ENCODE data around the gene KCTD6. TPM values are rescaled to one million over a fixed set of nuclear protein-coding genes. Genes with fewer than 3 reads are reported as not detected.

Gene KCTD6
- polyA plus RNA-seq, 1 donor, result 25.3 TPM

DNA sequence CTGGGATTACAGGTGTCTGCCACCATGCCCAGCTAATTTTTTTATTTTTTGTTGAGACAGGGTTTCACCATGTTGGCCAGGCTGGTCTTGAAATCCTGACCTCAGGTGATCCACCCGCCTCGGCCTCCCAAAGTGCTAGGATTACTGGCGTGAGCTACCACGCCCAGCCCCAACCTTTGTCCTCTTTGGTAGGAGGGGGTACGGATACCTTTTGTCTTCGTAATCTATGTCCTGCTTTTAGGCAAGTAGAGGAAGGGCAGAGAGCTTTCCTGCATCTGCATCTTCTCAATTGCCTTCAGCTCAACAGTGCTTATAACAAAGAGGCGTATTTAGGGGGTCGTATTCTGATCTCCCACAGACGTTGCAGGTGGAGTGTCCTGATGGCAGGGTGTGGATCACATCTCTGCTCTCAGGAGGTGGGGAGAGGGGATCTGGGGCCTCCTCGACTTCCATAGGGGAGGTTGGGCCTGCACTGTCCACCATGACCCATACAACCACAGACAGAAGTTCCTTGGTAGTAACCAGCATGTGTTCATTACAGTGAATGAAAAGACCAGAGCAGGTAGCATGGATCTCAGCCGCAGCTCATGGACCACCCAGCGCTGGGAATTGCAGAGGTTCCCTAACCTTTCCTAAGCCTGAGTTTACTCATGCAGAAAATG, 21.4 kb upstream of the KCTD6 start:
- Histone ChIP-seq H3K9me3 (ENCODE audit: control insufficient read depth, low read depth, low read length) (no peaks in the 10 kb centered on the region), H3K36me3 (ENCODE audit: control insufficient read depth, insufficient read depth, low read length) (no peaks in the 10 kb centered on the region), H3K4me1 (ENCODE audit: control insufficient read depth, insufficient read depth, low read length) (peaks cover 25% of the 10 kb centered on the region), H3K27me3 (ENCODE audit: control insufficient read depth, insufficient read depth, low read length) (no peaks in the 10 kb centered on the region), H3K4me3 (ENCODE audit: low read length) (no peak overlapping the region), H3K27ac (ENCODE audit: low read length) (peak overlapping the region; percentile 76)
- WGBS (ENCODE audit: insufficient coverage, low lambda C conversion rate), result no CpG with 5 or more reads among the region's 12 CpGs
- DNase-seq, result no peak

DNA sequence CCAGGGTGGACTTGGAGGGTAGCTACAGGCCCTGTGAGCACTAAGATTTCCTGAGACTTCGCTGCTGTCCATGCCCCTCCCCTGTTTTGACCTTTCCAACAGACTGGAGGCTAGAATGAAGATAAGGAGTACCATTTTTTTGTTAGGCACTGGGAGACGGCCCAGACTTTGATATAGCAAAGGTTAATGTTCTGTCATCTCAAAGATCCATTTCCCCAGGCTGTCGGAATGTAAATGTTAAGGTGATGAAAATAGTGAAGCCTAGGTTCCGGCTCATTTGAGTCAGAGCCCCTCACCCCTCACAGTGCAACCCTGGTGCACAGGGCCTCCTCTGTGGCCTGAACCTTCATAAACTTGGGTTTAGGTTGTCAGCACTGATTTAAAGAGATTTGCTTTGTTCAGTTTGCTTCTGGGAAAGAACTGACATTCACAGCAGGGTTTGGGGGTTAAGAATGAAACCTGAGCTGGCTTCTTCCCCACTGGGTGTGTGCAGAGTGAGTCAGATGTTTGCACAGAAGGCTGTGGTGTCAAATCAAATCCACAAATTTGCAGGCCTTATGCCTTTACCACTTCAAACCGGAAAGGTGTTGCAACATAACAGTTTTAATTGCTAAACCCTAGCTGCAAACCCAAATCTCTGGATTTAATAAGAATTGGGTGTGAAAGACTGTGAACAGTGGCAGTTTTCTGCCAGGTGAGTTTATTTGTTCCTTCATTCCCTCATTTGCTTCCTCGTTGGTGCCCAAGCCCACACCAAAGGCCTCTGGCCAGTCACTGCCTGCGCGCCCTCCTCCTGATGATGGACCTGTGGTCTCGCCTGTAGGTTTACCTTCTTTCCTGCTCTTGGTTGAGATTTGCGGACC, 20.6 kb upstream of the KCTD6 start:
- no CpG with 5 or more reads among the region's 10 CpGs for WGBS (ENCODE audit: insufficient coverage, low lambda C conversion rate)
- H3K27ac ChIP-seq (ENCODE audit: low read length), result peak overlapping the region; percentile 76
- no peaks in the 10 kb centered on the region for H3K9me3 ChIP-seq (ENCODE audit: control insufficient read depth, low read depth, low read length)
- no peaks in the 10 kb centered on the region for H3K27me3 ChIP-seq (ENCODE audit: control insufficient read depth, insufficient read depth, low read length)
- H3K36me3 ChIP-seq (ENCODE audit: control insufficient read depth, insufficient read depth, low read length), result no peaks in the 10 kb centered on the region
- no peak overlapping the region for H3K4me3 ChIP-seq (ENCODE audit: low read length)
- DNase-seq, result peak; percentile 70 to 84
- peaks cover 25% of the 10 kb centered on the region for H3K4me1 ChIP-seq (ENCODE audit: control insufficient read depth, insufficient read depth, low read length)

DNA sequence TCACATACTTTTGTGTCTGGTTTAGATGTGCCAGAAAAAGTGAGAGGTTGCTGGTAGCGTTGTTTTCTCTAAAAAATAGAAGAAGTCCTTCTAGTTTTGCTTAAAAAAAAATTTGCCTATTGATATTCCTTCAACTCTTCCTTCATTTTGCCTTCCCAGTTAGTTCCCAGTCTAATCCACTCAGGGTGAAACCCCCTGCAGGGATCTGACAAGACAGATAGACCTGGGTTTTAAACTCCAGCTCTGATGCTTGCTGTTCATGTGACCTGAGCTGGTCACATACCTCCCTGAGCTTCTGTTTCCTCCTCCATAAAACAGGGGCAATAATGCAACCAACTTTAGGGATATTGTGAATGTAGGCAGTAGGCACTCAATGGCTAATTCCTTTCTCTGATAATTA, 18.6 kb upstream of the KCTD6 start:
- no peak for DNase-seq
- Histone ChIP-seq H3K4me3 (ENCODE audit: low read length) (no peak overlapping the region), H3K9me3 (ENCODE audit: control insufficient read depth, low read depth, low read length) (no peaks in the 10 kb centered on the region), H3K27me3 (ENCODE audit: control insufficient read depth, insufficient read depth, low read length) (no peaks in the 10 kb centered on the region), H3K4me1 (ENCODE audit: control insufficient read depth, insufficient read depth, low read length) (peaks cover 25% of the 10 kb centered on the region), H3K36me3 (ENCODE audit: control insufficient read depth, insufficient read depth, low read length) (no peaks in the 10 kb centered on the region), H3K27ac (ENCODE audit: low read length) (no peak overlapping the region)
- 100% methylated on average over 1 of the region's 1 CpG for WGBS (ENCODE audit: insufficient coverage, low lambda C conversion rate)

DNA sequence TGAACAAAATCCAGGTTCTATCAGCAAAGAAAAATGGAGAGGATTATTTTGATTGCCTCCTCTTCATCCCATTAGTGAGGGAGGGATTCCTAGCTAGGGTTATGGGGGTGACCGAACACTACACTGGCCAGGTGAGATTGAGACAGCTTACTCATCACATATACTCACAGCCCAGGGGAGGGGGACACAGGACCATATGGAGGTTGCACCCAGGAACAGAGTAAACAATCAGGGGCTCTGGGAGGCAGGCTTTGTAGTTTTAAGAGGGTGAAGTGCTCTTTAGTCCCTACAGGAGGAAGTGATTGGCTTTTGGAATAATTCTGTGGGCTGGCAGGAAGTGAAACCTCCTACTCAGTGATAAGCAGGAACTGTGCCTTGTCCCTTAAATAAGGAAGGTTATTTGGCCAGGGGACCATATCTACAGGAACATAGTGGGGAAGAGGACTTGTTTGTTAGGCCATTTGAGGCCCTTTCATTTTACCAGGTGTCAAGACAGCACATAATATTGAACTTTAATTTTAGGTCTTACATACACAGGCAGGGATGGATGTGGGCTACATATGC, 17.5 kb upstream of the KCTD6 start:
- Histone ChIP-seq H3K4me1 (ENCODE audit: control insufficient read depth, insufficient read depth, low read length) (peaks cover 25% of the 10 kb centered on the region), H3K4me3 (ENCODE audit: low read length) (no peak overlapping the region), H3K36me3 (ENCODE audit: control insufficient read depth, insufficient read depth, low read length) (no peaks in the 10 kb centered on the region), H3K27me3 (ENCODE audit: control insufficient read depth, insufficient read depth, low read length) (no peaks in the 10 kb centered on the region), H3K9me3 (ENCODE audit: control insufficient read depth, low read depth, low read length) (no peaks in the 10 kb centered on the region), H3K27ac (ENCODE audit: low read length) (no peak overlapping the region)
- WGBS (ENCODE audit: insufficient coverage, low lambda C conversion rate), result no CpG with 5 or more reads among the region's 1 CpG
- no peak for DNase-seq

DNA sequence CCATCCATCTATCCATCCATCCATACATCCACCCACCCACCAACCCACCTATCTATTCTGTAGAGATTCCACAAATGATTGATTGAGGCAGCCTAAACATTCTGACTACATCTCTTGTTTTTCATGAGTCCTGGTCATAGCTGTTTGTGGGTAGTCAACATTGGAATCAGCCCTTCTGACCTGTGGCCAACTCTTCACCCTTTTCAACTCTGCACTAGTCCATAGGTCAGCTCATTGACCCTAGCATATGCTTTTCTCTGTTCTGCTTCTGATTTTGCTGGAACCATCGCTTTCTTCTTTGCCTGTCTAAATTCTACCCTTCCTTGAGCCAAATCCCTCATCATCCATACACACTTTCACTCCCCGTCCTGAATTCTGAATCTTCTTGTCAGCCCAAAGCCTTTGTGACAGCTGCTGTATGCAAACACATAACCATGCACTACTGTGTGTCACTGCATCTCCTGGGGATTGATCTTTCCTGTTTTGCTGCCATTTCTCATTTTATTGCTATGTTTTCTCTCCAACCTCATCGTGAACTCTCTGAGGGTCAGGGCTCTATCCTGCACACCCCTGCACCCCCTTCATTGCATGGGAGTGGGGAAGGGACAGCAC, 16.8 kb upstream of the KCTD6 start:
- peaks cover 22% of the 10 kb centered on the region for H3K4me1 ChIP-seq (ENCODE audit: control insufficient read depth, insufficient read depth, low read length)
- no peak for DNase-seq
- 100% methylated on average over 1 of the region's 3 CpGs for WGBS (ENCODE audit: insufficient coverage, low lambda C conversion rate)
- H3K27ac ChIP-seq (ENCODE audit: low read length), result no peak overlapping the region
- no peak overlapping the region for H3K4me3 ChIP-seq (ENCODE audit: low read length)
- H3K36me3 ChIP-seq (ENCODE audit: control insufficient read depth, insufficient read depth, low read length), result no peaks in the 10 kb centered on the region
- H3K9me3 ChIP-seq (ENCODE audit: control insufficient read depth, low read depth, low read length), result peaks cover 4% of the 10 kb centered on the region
- H3K27me3 ChIP-seq (ENCODE audit: control insufficient read depth, insufficient read depth, low read length), result no peaks in the 10 kb centered on the region

DNA sequence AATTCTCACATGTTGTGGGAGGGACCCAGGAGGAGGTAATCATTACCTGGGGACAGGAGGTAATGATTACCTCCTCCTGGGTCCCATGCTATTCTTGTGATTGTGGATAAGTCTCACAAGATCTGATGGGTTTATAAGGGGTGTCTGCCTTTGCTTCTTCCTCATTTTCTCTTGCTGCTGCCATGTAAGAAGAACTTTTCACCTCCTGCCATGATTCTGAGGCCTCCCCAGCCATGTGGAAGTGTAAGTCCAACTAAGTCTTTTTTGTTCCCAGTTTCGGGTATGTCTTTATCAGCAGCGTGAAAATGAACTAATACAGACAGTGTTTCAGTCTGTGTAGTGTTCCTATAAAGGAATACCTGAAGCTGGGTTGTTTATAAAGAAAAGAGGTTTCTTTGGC, 13.1 kb upstream of the KCTD6 start:
- Histone ChIP-seq H3K27ac (ENCODE audit: low read length) (peak overlapping the region; percentile 66), H3K36me3 (ENCODE audit: control insufficient read depth, insufficient read depth, low read length) (no peaks in the 10 kb centered on the region), H3K4me3 (ENCODE audit: low read length) (peak overlapping the region; percentile 38), H3K9me3 (ENCODE audit: control insufficient read depth, low read depth, low read length) (peaks cover 4% of the 10 kb centered on the region), H3K4me1 (ENCODE audit: control insufficient read depth, insufficient read depth, low read length) (no peaks in the 10 kb centered on the region), H3K27me3 (ENCODE audit: control insufficient read depth, insufficient read depth, low read length) (no peaks in the 10 kb centered on the region)
- peak in 1 of 2 donors; percentile 59 for DNase-seq
- WGBS (ENCODE audit: insufficient coverage, low lambda C conversion rate), result no CpG with 5 or more reads among the region's 2 CpGs

DNA sequence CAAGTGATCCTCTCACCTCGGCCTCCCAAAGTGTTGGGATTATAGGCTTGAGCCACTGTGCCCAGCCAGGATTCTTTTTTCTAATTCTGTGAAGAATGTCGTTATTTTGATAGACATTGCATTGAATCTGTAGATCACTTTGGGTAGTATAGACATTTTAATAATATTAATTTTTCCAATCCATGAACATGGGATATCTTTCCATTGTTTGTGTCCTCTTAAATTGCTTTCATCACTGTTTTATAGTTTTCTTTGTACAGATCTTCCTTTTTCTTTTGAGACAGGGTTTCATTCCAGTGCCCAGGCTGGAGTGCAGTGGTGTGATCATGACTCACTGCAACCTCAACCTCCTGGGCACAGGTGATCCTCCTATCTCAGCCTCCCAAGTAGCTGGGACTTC, 11.6 kb upstream of the KCTD6 start:
- no peaks in the 10 kb centered on the region for H3K27me3 ChIP-seq (ENCODE audit: control insufficient read depth, insufficient read depth, low read length)
- no peak overlapping the region for H3K27ac ChIP-seq (ENCODE audit: low read length)
- no CpG with 5 or more reads among the region's 2 CpGs for WGBS (ENCODE audit: insufficient coverage, low lambda C conversion rate)
- no peaks in the 10 kb centered on the region for H3K4me1 ChIP-seq (ENCODE audit: control insufficient read depth, insufficient read depth, low read length)
- no peak for DNase-seq
- H3K9me3 ChIP-seq (ENCODE audit: control insufficient read depth, low read depth, low read length), result peaks cover 4% of the 10 kb centered on the region
- no peaks in the 10 kb centered on the region for H3K36me3 ChIP-seq (ENCODE audit: control insufficient read depth, insufficient read depth, low read length)
- no peak overlapping the region for H3K4me3 ChIP-seq (ENCODE audit: low read length)

DNA sequence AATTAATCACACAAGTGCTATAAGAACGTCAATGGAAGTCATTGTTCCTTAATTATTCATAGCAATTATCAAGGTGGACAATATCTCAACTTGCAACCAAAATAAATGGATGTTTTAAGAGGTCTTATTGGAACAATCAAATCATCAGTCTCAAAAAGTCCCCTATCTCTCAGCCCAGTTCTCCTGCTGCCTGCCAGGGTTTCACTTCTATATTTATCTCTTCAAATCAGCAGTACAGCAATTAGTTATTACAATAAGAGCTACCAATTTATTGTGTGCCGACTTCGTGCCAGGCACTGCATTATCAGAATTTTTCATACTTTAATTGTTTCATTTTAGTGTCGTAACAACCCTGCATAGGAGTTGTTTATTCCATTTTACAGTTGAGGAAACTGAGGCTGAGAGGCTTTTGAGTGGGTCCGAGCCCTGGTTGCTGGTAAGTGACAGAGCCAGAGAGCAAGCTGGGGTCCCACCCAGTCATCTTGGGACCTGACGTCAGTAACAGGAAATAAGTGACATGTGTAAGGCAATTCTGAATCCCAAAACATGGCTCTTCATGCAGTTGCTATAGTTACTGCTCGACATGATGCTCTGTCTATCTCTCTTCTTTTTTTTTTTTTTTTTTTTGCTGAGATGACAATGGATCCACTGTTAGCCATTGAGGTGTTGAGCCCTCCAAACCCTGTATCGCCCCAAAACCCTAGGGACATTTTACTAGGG, 8.8 kb upstream of the KCTD6 start:
- DNase-seq, result no peak
- Histone ChIP-seq H3K27ac (ENCODE audit: low read length) (no peak overlapping the region), H3K4me1 (ENCODE audit: control insufficient read depth, insufficient read depth, low read length) (no peaks in the 10 kb centered on the region), H3K27me3 (ENCODE audit: control insufficient read depth, insufficient read depth, low read length) (no peaks in the 10 kb centered on the region), H3K36me3 (ENCODE audit: control insufficient read depth, insufficient read depth, low read length) (no peaks in the 10 kb centered on the region), H3K9me3 (ENCODE audit: control insufficient read depth, low read depth, low read length) (peaks cover 4% of the 10 kb centered on the region), H3K4me3 (ENCODE audit: low read length) (no peak overlapping the region)
- WGBS (ENCODE audit: insufficient coverage, low lambda C conversion rate), result 84% methylated on average over 5 of the region's 8 CpGs

DNA sequence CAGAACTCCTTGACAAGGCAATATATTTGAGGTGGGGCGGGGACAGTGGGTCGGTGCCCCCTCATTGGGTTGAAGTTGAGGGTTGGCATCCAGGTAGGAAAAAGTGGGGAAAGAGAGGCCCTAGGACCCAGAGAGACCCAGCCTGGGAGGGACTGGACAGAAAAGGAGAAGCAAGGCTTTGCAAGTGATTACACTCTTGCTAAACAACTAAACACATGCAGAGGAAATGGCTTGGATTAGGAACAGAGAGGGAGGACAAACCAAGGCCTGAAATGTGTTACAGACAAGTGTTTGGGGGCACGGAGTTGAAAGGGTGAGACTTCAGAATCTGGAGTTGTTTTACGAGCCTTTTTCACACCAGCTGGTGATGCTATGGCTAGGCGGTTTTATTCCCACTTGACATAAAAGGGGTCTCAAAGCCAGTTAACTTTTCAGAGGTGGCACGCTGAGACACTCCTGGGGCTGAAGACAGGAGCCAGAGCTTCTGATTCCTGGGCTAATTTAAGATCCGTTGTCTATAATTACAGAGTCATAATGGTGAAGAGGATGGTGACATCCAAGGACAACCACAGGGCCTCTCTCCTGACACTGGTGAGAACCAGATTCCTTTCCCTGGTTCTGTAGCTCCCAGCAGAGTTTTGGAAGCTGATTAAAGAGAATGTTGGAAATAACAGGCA, 7.7 kb upstream of the KCTD6 start:
- Histone ChIP-seq H3K27me3 (ENCODE audit: control insufficient read depth, insufficient read depth, low read length) (no peaks in the 10 kb centered on the region), H3K4me1 (ENCODE audit: control insufficient read depth, insufficient read depth, low read length) (peaks cover 8% of the 10 kb centered on the region), H3K9me3 (ENCODE audit: control insufficient read depth, low read depth, low read length) (peaks cover 4% of the 10 kb centered on the region), H3K27ac (ENCODE audit: low read length) (no peak overlapping the region), H3K4me3 (ENCODE audit: low read length) (no peak overlapping the region), H3K36me3 (ENCODE audit: control insufficient read depth, insufficient read depth, low read length) (no peaks in the 10 kb centered on the region)
- no peak for DNase-seq
- 80% methylated on average over 1 of the region's 7 CpGs for WGBS (ENCODE audit: insufficient coverage, low lambda C conversion rate)

Data from large intestine (tissue), 3 donors.